Right atrium auricular region (tissue), 2 donors: ENCODE measurements around the gene DTX1. TPM values are rescaled to one million over a fixed set of nuclear protein-coding genes. Genes with fewer than 3 reads are reported as not detected.
"Not testable (repeated sequence)": the region's sequence is repeated elsewhere in the genome, so short reads cannot be mapped to it uniquely, and the experiment has no call there.

Experiments
- DNase-seq: peaks from one replicate; pipeline ENCODE4 v3.0.0-alpha.2; 2019; ENCODE audit warnings: low spot score
- H3K27ac ChIP-seq, 2 donors: fragments of 200-600 bp; sonication (generic); 1 replicate in 1 of 2; 2 replicates in 1 of 2; pipeline ENCODE4 v1.5.1; 2016 to 2019
- H3K27me3 ChIP-seq, 2 donors: fragments of 200-600 bp; sonication (generic); one replicate each; pipeline versions ENCODE4 v1.5.1 to v1.6.0; 2017 to 2019
- H3K36me3 ChIP-seq: fragments of 200-600 bp; sonication (generic); one replicate; pipeline ENCODE4 v1.5.1; 2016
- H3K4me1 ChIP-seq, 2 donors: fragments of 200-600 bp; sonication (generic); one replicate each; pipeline versions ENCODE4 v1.5.1 to v1.6.0; 2017 to 2019
- H3K4me3 ChIP-seq, 2 donors: fragments of 200-600 bp; sonication (generic); 1 replicate in 1 of 2; 2 replicates in 1 of 2; pipeline ENCODE4 v1.5.1; 2017 to 2019; ENCODE audit warnings: mild to moderate bottlenecking in 1 of 2, moderate library complexity in 1 of 2
- H3K9me3 ChIP-seq, 2 donors: fragments of 200-600 bp; sonication (generic); one replicate each; pipeline ENCODE4 v1.5.1; 2019
- CTCF ChIP-seq, 2 donors: fragments of 200-600 bp; sonication (generic); IDR thresholded peaks; one replicate each; pipeline ENCODE4 v1.5.1; 2019; ENCODE audit warnings: antibody characterized with exemption in 2 of 2
- total RNA-seq, 2 donors: library from RNA; depleted of rRNA; stranded (reverse); fragments of >200 nt; gene quantifications; one replicate each; pipeline ENCODE4 v1.1.0, GENCODE V29; 2016

Gene DTX1
- total RNA-seq, 2 donors from 2014 or later: 1.2 to 4.0 TPM

GRCh38 chr12:113115455-113116126 is 59.1 kb downstream of the DTX1 start:
- DNase-seq: no peak
- Histone ChIP-seq H3K36me3 (no peaks in the 10 kb centered on the region), H3K4me1 (no peaks in the 10 kb centered on the region), H3K27me3 (no peaks in the 10 kb centered on the region), H3K27ac (no peak overlapping the region), H3K4me3 (no peak overlapping the region), H3K9me3 (no peaks in the 10 kb centered on the region)
- TF ChIP-seq CTCF (IDR thresholded peaks at IDR 0.05): no peak

GRCh38 chr12:113116875-113117274 is 60.3 kb downstream of the DTX1 start:
- TF ChIP-seq CTCF (IDR thresholded peaks at IDR 0.05): no peak
- Histone ChIP-seq H3K9me3 (no peaks in the 10 kb centered on the region), H3K36me3 (no peaks in the 10 kb centered on the region), H3K4me3 (no peak overlapping the region), H3K27me3 (no peaks in the 10 kb centered on the region), H3K4me1 (no peaks in the 10 kb centered on the region), H3K27ac (no peak overlapping the region)
- DNase-seq: no peak

- not testable (repeated sequence) for DNase-seq, H3K4me3 ChIP-seq, H3K27ac ChIP-seq, H3K9me3 ChIP-seq, H3K36me3 ChIP-seq, H3K27me3 ChIP-seq, H3K4me1 ChIP-seq
Observed at GRCh38 chr12:113117684-113118083, 61.2 kb downstream of the DTX1 start.

- Histone ChIP-seq H3K36me3 (no peaks in the 10 kb centered on the region), H3K27me3 (no peaks in the 10 kb centered on the region), H3K27ac (no peak overlapping the region), H3K9me3 (peaks cover 0 to 9% of the 10 kb centered on the region in 2 donors), H3K4me1 (no peaks in the 10 kb centered on the region), H3K4me3 (no peak overlapping the region)
- no peak for DNase-seq
- no peak for TF ChIP-seq CTCF (IDR thresholded peaks at IDR 0.05)
Observed at GRCh38 chr12:113118142-113118541, 61.6 kb downstream of the DTX1 start.

GRCh38 chr12:113119980-113120669 is 63.6 kb downstream of the DTX1 start:
- no peak for DNase-seq
- Histone ChIP-seq H3K9me3 (peaks cover 0 to 15% of the 10 kb centered on the region in 2 donors), H3K4me1 (no peaks in the 10 kb centered on the region), H3K36me3 (no peaks in the 10 kb centered on the region), H3K4me3 (no peak overlapping the region), H3K27me3 (no peaks in the 10 kb centered on the region), H3K27ac (no peak overlapping the region)
- no peak for TF ChIP-seq CTCF (IDR thresholded peaks at IDR 0.05)

- Histone ChIP-seq H3K27me3 (no peaks in the 10 kb centered on the region), H3K9me3 (peaks cover 0 to 15% of the 10 kb centered on the region in 2 donors), H3K4me1 (no peaks in the 10 kb centered on the region), H3K36me3 (no peaks in the 10 kb centered on the region), H3K27ac (no peak overlapping the region), H3K4me3 (no peak overlapping the region)
- DNase-seq: no peak
- TF ChIP-seq CTCF (IDR thresholded peaks at IDR 0.05): no peak
Observed at GRCh38 chr12:113120670-113121370, 64.3 kb downstream of the DTX1 start.
